ENCODE results near the gene C2orf74.
A peak's percentile ranks its signal among the peaks of the same experiment; 100 is the strongest.
"Not testable (repeated sequence)": the region's sequence is repeated elsewhere in the genome, so short reads cannot be mapped to it uniquely, and the experiment has no call there.

Gene C2orf74

GRCh38 chr2:61161888-61162287, at the start of gene C2orf74:
TSS of gene C2orf74 (plus strand) at chr2:61162188. CDS start at chr2:61162515, 327 bp downstream.
- no peak for DNase-seq

- no peak for DNase-seq
Measured at GRCh38 chr2:61114147-61114546, 47.8 kb upstream of the C2orf74 start.

- DNase-seq: no peak
Measured at GRCh38 chr2:61116302-61116701, 45.7 kb upstream of the C2orf74 start.

GRCh38 chr2:61117534-61117933, 44.5 kb upstream of the C2orf74 start:
- no peak for DNase-seq

- no peak for DNase-seq
Measured at GRCh38 chr2:61125123-61125710, 36.8 kb upstream of the C2orf74 start.

- no peak for DNase-seq
Measured at GRCh38 chr2:61125798-61126197, 36.2 kb upstream of the C2orf74 start.

- not testable (repeated sequence) for DNase-seq
Measured at GRCh38 chr2:61128122-61128521, 33.9 kb upstream of the C2orf74 start.

GRCh38 chr2:61134141-61134540, 27.8 kb upstream of the C2orf74 start:
- no peak for DNase-seq

GRCh38 chr2:61135510-61135909, 26.5 kb upstream of the C2orf74 start:
- no peak for DNase-seq

- no peak for DNase-seq
Measured at GRCh38 chr2:61138859-61139258, 23.1 kb upstream of the C2orf74 start.

GRCh38 chr2:61141151-61141550, 20.8 kb upstream of the C2orf74 start:
- DNase-seq: no peak

- peak; percentile 89 for DNase-seq
Measured at GRCh38 chr2:61144697-61145268, 17.2 kb upstream of the C2orf74 start.

GRCh38 chr2:61145990-61146389, 16.0 kb upstream of the C2orf74 start:
- DNase-seq: no peak

- not testable (repeated sequence) for DNase-seq
Measured at GRCh38 chr2:61148091-61148490, 13.9 kb upstream of the C2orf74 start.

GRCh38 chr2:61149074-61149473, 12.9 kb upstream of the C2orf74 start:
- DNase-seq: no peak

- no peak for DNase-seq
Measured at GRCh38 chr2:61151436-61151835, 10.6 kb upstream of the C2orf74 start.

GRCh38 chr2:61157371-61158003, 4.5 kb upstream of the C2orf74 start:
- DNase-seq: no peak

GRCh38 chr2:61158356-61158955, 3.5 kb upstream of the C2orf74 start:
- no peak for DNase-seq

- no peak for DNase-seq
Measured at GRCh38 chr2:61162721-61163120, 733 bp downstream of the C2orf74 start.

- DNase-seq: not testable (repeated sequence)
Measured at GRCh38 chr2:61165082-61165481, 3.1 kb downstream of the C2orf74 start.

- DNase-seq: no peak
Measured at GRCh38 chr2:61165946-61166345, 4.0 kb downstream of the C2orf74 start.

GRCh38 chr2:61167579-61167978, 5.6 kb downstream of the C2orf74 start:
- DNase-seq: no peak

GRCh38 chr2:61172671-61173070, 10.7 kb downstream of the C2orf74 start:
- DNase-seq: no peak

GRCh38 chr2:61173116-61173515, 11.1 kb downstream of the C2orf74 start:
- DNase-seq: no peak

Data from activated CD8-positive, alpha-beta memory T cell treated with anti-CD3 and anti-CD28 coated beads, Interleukin-2, amount 50 U/mL, for 4 hours (primary cell).